GM18498 (cell line): ENCODE results near the gene ALG14.
"Not testable (repeated sequence)": the region's sequence is repeated elsewhere in the genome, so short reads cannot be mapped to it uniquely, and the experiment has no call there.

Source experiments
- ATAC-seq: cut with Tn5 transposase; IDR thresholded peaks from one replicate; pipeline ENCODE4 v1.9.1; 2021; ENCODE audit warnings: mild to moderate bottlenecking, moderate library complexity; ENCODE audit not compliant: unreplicated experiment

Gene ALG14

DNA sequence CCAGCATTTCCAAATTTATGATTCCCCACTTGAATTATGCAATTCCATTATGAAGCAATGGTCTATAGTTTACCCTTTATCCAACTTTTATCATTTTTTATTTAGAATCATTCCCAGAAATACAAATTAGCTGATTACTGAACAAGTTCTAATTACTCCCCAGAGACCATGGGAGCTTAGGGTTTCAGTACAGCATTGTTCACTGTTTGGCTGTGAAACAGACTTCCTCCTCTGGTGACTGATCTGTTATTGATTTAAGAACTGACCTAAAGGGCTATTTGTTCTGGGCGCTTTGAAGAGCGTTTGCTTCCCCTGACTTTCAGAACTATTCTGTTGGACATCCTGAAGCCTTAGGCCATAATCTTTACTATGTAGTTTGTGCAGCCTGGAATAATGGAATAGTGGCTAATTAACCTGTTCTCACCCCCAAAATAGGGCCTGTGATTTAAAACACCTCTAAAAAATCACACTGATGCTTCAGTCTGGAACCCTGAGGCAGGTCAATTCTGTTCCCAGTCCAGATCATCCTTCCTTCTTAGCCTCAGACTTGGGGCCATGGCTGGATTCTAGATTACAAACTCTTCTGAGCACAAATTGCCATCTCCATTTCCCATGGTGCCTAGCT, 58.7 kb downstream of the ALG14 start:
- ATAC-seq = no peak

GRCh38 chr1:95012389-95012788, 60.4 kb downstream of the ALG14 start:
- no peak for ATAC-seq

DNA sequence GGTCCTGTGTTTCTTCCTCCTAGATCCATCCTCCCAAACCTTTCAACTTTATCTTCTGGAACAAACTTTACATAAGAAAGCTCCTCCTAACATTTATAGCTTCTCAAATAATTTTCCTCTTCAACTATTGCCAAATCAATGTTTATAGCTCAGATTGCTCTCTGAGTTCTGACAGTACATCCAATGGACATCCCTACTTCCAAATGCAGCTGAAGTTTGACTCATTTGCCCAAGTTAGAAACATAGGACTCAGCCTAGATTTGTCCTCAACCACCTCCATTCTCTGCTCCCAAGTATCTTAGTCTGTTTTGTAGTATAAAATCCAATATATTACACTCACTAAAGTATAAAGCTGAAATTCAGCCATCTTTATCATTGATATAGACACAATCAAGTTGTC, 62.6 kb downstream of the ALG14 start:
- no peak for ATAC-seq

DNA sequence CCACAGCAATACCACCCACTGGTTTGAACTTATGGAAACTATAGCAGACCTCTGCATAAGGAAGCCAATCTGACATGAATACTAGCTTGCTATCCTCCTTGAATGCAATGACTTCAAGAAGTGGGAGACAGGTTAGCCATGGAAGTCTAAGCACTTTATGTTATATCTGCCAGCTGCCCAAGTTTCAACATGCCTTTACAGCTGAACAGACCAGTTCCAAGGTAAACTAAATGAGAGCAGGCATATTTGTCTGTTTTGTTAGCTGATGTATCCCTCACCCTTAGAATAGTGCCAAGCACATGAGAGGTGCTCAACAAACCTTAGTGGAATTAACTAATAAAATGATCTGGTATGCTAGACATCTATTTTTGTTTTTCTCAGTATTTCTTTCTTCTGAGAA, 65.1 kb downstream of the ALG14 start:
- no peak for ATAC-seq

GRCh38 chr1:95006681-95007080, 66.1 kb downstream of the ALG14 start:
- ATAC-seq = no peak

DNA sequence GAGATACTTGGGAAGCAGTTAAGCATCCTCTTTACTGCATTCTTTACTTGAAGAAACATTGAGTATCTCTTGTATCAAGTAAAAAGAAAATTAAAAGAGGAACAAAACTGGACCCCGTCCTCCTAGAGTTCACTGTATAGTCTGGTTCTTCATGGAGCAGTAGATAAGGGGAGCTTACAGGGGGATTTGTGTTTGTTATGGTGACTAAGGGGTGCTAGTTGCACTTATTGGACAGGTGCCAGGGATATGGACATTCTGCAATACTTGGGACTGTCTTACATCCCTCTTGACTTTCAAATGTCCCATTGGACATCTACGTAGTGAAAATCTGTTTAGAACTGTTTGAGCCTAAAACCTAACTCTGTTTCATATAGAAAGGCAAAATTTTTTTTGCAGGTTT, 67.2 kb downstream of the ALG14 start:
- ATAC-seq = no peak

- ATAC-seq = no peak
These were observed 68.7 kb downstream of the ALG14 start for GRCh38 chr1:95004013-95004412.

- ATAC-seq = no peak
These were observed 69.4 kb downstream of the ALG14 start for GRCh38 chr1:95003433-95003738.

GRCh38 chr1:95002540-95003432, 70.0 kb downstream of the ALG14 start:
- ATAC-seq = no peak

- ATAC-seq = no peak
These were observed 70.6 kb downstream of the ALG14 start for GRCh38 chr1:95002164-95002539.

- ATAC-seq = no peak
These were observed 73.2 kb downstream of the ALG14 start for GRCh38 chr1:94999456-95000131.

GRCh38 chr1:94998748-94999147, 74.0 kb downstream of the ALG14 start:
- ATAC-seq = no peak

- ATAC-seq = no peak
These were observed 74.6 kb downstream of the ALG14 start for GRCh38 chr1:94998114-94998513.

DNA sequence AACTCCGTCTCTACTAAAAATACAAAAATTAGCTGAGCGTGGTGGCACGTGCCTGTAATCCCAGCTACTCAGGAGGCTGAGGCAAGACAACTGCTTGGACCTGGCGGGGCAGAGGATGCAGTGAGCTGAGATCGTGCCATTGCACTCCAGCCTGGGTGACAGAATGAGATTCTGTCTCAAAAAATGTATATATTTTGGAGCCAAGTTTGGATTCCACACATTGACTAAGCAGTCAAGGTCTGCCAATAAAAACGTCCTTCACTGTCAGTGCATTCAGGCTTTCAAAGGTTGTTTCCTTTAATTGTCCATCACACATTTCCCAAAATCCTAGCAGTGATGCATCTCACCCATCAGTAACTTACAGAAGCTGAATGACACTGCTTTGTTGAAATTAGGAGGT, 77.2 kb downstream of the ALG14 start:
- ATAC-seq = not testable (repeated sequence)

- no peak for ATAC-seq
These were observed 77.9 kb downstream of the ALG14 start for GRCh38 chr1:94994805-94995204.

DNA sequence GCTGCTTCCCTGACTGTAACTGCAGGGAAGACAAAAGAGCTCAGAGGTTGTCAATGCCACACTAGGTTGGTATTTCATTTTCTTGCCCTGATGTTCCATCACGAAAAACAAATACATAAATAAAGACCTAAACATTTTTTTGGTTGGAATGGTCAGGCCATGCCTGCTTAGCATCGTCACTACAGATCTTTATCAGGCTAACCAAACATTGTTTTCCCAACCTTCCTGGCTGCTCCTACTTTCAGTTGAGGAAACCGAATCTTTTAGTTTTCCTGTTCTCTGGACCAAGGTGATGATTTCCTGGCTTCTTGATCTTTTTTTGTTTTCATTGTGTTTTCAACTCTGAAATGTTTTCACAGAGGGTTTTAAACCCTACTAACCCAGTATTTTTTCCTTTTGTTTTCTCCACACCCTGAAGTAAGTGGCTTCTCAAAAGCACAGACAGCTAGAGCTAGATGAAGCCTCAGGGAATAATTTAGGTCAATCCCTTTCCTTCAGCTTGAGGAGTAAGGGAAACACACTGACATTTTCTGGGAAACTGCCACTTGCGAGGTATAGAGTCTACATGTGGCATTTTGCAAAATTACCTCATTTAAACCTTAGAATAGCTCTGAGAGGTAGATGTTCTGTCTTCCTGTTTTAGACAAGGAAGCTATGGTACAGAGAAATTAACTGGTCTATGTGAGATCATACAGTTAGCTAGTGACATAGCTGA, 78.7 kb downstream of the ALG14 start:
- no peak for ATAC-seq

DNA sequence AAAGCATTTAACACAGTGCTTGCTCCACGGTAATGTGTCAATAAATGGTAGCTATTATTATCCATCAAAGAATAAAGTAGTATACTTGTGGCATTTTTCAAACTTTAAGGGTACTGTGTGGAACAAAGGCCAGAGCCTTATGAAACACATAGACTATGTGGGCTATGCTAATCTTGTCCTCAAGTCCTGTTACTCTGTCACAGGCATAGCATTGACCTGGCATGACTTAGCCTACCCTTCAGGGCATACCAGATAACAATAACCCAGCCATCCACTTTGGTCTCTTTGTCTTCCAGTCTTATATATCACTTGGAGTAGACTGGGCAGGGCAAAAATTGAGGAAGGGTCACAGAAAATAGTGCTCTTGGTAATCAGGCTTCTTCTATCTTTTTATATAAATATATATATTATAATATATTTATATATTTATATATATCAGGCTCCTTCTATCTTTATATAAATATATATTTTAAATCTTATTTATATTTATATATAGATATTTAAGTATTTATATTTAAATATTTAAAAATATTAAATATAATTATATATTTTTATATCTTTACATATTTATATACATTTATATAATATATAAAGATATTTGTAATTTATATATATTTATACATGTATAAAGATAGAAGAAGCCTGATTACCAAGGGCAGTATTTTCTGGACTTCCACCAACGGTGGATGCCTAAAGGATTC, 79.7 kb downstream of the ALG14 start:
- no peak for ATAC-seq

DNA sequence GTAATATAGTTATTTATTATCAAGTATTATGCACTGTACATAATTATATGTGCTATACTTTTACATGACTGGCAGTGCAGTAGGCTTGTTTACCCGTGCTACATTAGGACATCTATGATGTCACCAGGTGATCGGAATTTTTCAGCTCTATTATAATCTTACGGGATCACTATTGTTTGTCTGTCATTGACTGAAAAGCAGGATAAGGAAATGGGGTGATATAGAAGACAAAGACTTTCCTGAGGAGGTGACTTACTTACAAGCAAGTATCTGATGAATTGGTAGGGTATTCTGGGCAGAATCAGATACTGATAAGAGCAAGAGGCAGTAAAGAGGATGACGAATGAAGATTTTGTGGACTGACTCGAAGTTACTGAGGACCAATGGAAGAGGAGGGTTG, 80.6 kb downstream of the ALG14 start:
- no peak for ATAC-seq

DNA sequence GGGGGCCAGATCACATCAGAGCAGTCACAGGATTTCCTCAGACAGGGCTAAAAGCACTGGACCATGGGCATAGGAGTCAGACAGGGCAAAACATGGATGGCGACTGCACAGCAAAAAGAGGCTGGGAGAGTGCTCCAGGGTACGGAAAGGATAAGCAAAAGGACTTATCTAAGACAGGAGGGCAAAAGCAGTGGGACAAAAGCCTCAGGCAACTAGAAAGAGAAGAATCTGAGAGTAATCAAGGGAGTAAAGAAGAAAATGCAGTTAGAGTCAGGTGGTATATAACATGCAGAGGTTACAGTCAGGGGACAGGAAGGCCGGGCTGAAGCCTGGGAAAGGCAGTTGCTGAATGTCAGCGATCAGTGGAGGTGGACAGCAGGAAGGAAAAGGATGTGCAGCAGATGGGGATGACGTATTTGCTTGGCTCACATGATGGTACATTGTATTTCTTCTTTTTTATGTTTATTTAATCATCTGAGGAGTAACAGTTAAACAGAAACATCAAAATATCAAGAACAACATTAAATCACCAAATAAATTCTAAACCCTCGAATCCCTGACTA, 82.8 kb downstream of the ALG14 start:
- ATAC-seq = no peak

- ATAC-seq = no peak
These were observed 83.4 kb downstream of the ALG14 start for GRCh38 chr1:94989398-94989797.

DNA sequence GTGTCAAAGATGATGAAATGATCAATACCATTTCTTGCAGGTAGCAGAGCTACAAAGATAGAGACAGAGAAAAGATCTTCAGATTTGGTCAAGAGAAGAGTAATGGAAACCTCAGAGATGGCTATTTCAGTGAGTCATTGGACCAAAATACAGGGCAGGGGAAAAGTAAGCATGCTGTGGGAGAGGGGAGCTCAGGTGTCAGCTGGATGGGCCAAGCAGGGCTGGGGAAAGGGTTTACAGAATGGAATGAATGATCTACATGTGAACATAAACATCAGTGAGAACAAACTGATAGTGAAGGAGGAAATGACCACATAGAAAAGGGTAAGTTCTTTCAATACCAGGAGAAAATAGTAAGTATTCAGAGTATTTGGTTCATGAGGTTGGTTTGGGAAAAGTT, 84.4 kb downstream of the ALG14 start:
- no peak for ATAC-seq
